HepG2 (cell line): ENCODE data around the gene ITGA7. TPM values are rescaled to one million over a fixed set of nuclear protein-coding genes. Genes with fewer than 3 reads are reported as not detected.

Source experiments
- ATAC-seq: fragments of 200-7000 bp; cut with Tn5 transposase; 3 replicates; pipeline ENCODE4 v1.9.1; 2020; ENCODE audit warnings: mild to moderate bottlenecking, moderate library complexity
- BruUV-seq: library from RNA; stranded (reverse); fragments of 400-500 nt; replicated peaks from 2 replicates; lab custom pipeline; 2021; lab: Mats Ljungman, UMichigan
- CTCF ChIA-PET: fragments of 300-600 bp; formaldehyde crosslinking; extraction: SDS; loops from one replicate; lab custom pipeline; 2021; ENCODE audit warnings: low total read pairs, inconsistent platforms, low intra/inter-chr PET ratio; lab: Yijun Ruan, JAX
- POLR2A ChIA-PET: fragments of 350-600 bp; sonication (Branson Sonifier 250); formaldehyde crosslinking; loops from one replicate; lab custom pipeline; 2020; ENCODE audit warnings: antibody characterized with exemption, inconsistent platforms; lab: Yijun Ruan, JAX
- DNase-seq: peaks from one replicate; pipeline ENCODE4 v3.0.0-alpha.2; 2015; ENCODE audit warnings: low spot score
- FAIRE-seq: peaks from 3 replicates; lab custom pipeline; 2011; peaks lifted over from hg19 to GRCh38; lab: Jason Lieb, UNC
- H2AFZ ChIP-seq: one replicate; pipeline ENCODE4 v1.6.1; 2011; ENCODE audit warnings: low read length, inconsistent platforms
- H3K27ac ChIP-seq: fragments of 300-600 bp; 3 replicates; pipeline ENCODE4 v1.8.0; 2011; ENCODE audit warnings: mixed run types, mild to moderate bottlenecking, mixed read lengths, low read length, inconsistent platforms; ENCODE audit not compliant: insufficient read depth; ENCODE audit errors: extremely low read length
- H3K27me3 ChIP-seq, 2 experiments: fragments of 200-600 bp in 1 of 2; 2 replicates in 1 of 2; 3 replicates in 1 of 2; pipeline versions ENCODE4 v1.6.0 to v1.8.0; 2011; ENCODE audit warnings: low read length in 2 of 2, mild to moderate bottlenecking in 2 of 2, moderate library complexity in 2 of 2, inconsistent platforms in 1 of 2; ENCODE audit not compliant: insufficient read depth in 2 of 2, control insufficient read depth in 1 of 2
- H3K36me3 ChIP-seq, 2 experiments: fragments of 200-600 bp in 1 of 2; replicated peaks in 1 of 2; 2 replicates in 1 of 2; 3 replicates in 1 of 2; pipeline versions ENCODE4 v1.5.1 to v1.8.0; 2011; ENCODE audit warnings: low read length in 2 of 2, inconsistent platforms in 1 of 2; ENCODE audit not compliant: insufficient read depth in 2 of 2, control insufficient read depth in 1 of 2
- H3K4me1 ChIP-seq: 2 replicates; pipeline ENCODE4 v1.5.1; 2012; ENCODE audit warnings: low read length, inconsistent platforms; ENCODE audit not compliant: insufficient read depth
- H3K4me2 ChIP-seq: 2 replicates; pipeline ENCODE4 v1.6.0; 2011; ENCODE audit warnings: low read depth, low read length, inconsistent platforms
- H3K4me3 ChIP-seq, 3 experiments: fragments of 200-600 bp in 1 of 3; sonication (generic), shearing (Covaris generic) in 1 of 3; replicated peaks in 1 of 3; 2 replicates each; pipeline ENCODE4 v1.5.1; 2011 to 2016; ENCODE audit warnings: low read length in 3 of 3, inconsistent platforms in 2 of 3, low read depth in 2 of 3, mild to moderate bottlenecking in 2 of 3, control low read depth in 1 of 3, mixed read lengths in 1 of 3; ENCODE audit not compliant: insufficient read depth in 1 of 3
- H3K79me2 ChIP-seq: one replicate; pipeline ENCODE4 v1.6.1; 2011; ENCODE audit warnings: low read length, inconsistent platforms; ENCODE audit not compliant: insufficient read depth
- H3K9ac ChIP-seq: 2 replicates; pipeline ENCODE4 v1.6.0; 2011; ENCODE audit warnings: mild to moderate bottlenecking, low read depth, low read length, inconsistent platforms; ENCODE audit not compliant: insufficient read depth
- H3K9me3 ChIP-seq: 2 replicates; pipeline ENCODE4 v1.5.1; 2012; ENCODE audit warnings: mild to moderate bottlenecking, low read length
- H4K20me1 ChIP-seq: 2 replicates; pipeline ENCODE4 v1.6.0; 2011; ENCODE audit warnings: inconsistent platforms, mild to moderate bottlenecking, low read length, moderate library complexity; ENCODE audit not compliant: insufficient read depth
- FOXP4 ChIP-seq: sonication (generic); formaldehyde crosslinking; IDR thresholded peaks from 2 replicates; pipeline ENCODE4 v1.4.0; 2020; ENCODE audit warnings: missing genetic modification reagents
- MNT ChIP-seq: fragments of 450-650 bp; IDR thresholded peaks from 2 replicates; pipeline ENCODE4 v1.6.1; 2016
- POLR2A ChIP-seq, 2 experiments: IDR thresholded peaks; 2 replicates each; pipeline ENCODE4 v1.6.1; 2011; ENCODE audit warnings: low read depth in 2 of 2, low read length in 2 of 2, mild to moderate bottlenecking in 1 of 2, moderate library complexity in 1 of 2; ENCODE audit not compliant: insufficient read depth in 1 of 2
- WGBS: methylation state at CpG from one replicate; pipeline ENCODE4 v1.1.6; 2017; ENCODE audit warnings: low lambda C conversion rate; 5-methylcytosine and 5-hydroxymethylcytosine counted together
- in situ Hi-C: cut with HindIII; loops from 2 replicates; pipeline ENCODE4 v1.10.0; 2017; ENCODE audit warnings: low pct_unique_long_range_greater_than_20kb; ENCODE audit not compliant: extremely low pct_ligation_motif_present
- intact Hi-C: fragments of 100-400 bp; cut with micrococcal nuclease; formaldehyde crosslinking; loops from one replicate; pipeline ENCODE4 v1.10.0; 2022; ENCODE audit not compliant: unreplicated experiment
- polyA plus RNA-seq, 8 experiments: library from polyadenylated mRNA; depleted of rRNA in 3 of 8; stranded (reverse) in 7 of 8; unstranded in 1 of 8; fragments of >200 nt; fragmentation: Illumina TruSeq in 4 of 8; extraction: Trizol in 4 of 8; gene quantifications; 2 replicates each; pipeline versions ENCODE4 v1.2.1 to v1.2.3, GENCODE V29; 2011 to 2016; ENCODE audit warnings: low read depth in 4 of 8, missing spikeins in 1 of 8, mixed read lengths in 1 of 8; ENCODE audit not compliant: insufficient read depth in 1 of 8
- total RNA-seq, 5 experiments: library from RNA; depleted of rRNA; stranded (reverse); fragments of >200 nt; fragmentation: Illumina TruSeq; extraction: Trizol; gene quantifications; 2 replicates each; pipeline ENCODE4 v1.2.3, GENCODE V29; 2016; ENCODE audit warnings: low read depth in 1 of 5

The ITGA7 gene
- total and polyA plus RNA-seq, 2 of the 13 experiments (the other 11 are each of a cell fraction or from before 2014, with no cell fraction given) = 0.65 to 0.75 TPM

GRCh38 chr12:55702861-55703260, 4.8 kb downstream of the ITGA7 start (continued):
- TF ChIP-seq FOXP4 (CRISPR knock-in tag) = no peak

GRCh38 chr12:55700255-55701018, 7.3 kb downstream of the ITGA7 start:
- intact Hi-C loops (loop anchor here (1.0 kb wide), 1 partner anchor 19 kb away; a partner anchor contains a TSS), in situ Hi-C loops (no loop called here)
- FAIRE-seq (no peak), ATAC-seq (no peak), DNase-seq (no peak)
- BruUV-seq = no TSS peak
- TF ChIP-seq MNT = peak; percentile 34; the same call in 1 of the 2 replicates
- no peak for TF ChIP-seq POLR2A (IDR thresholded peaks at IDR 0.05; ENCODE audit: insufficient read depth in 1 of 2, low read depth in 2 of 2, low read length in 2 of 2)
- H3K9ac ChIP-seq = no peak overlapping the region
- H3K36me3 ChIP-seq = no peaks in the 10 kb centered on the region
- H2AFZ ChIP-seq = no peak overlapping the region
- H4K20me1 ChIP-seq = no peaks in the 10 kb centered on the region
- H3K4me3 ChIP-seq = peak overlapping the region in 1 of 3 experiments; percentile 5; a peak in 1 of 6 replicates
- no peak overlapping the region for H3K27ac ChIP-seq
- H3K9me3 ChIP-seq = no peaks in the 10 kb centered on the region
- CTCF ChIA-PET = no interaction called here
- POLR2A ChIA-PET = interaction anchor here (2.1 kb wide), 1 partner anchor 18 kb away, joined by 5 read pairs; a partner anchor contains a TSS
- 68% methylated on average over 11 of the region's 21 CpGs for WGBS
- no peaks in the 10 kb centered on the region for H3K79me2 ChIP-seq
- H3K4me2 ChIP-seq = no peak overlapping the region
- peaks cover 88% of the 10 kb centered on the region for H3K4me1 ChIP-seq
- H3K27me3 ChIP-seq = peaks cover 6 to 17% of the 10 kb centered on the region in 2 experiments; a peak in 3 of 5 replicates
